HG03196 (cell line): Measurements from ENCODE around the gene TTLL10.
"Not testable (repeated sequence)": the region's sequence is repeated elsewhere in the genome, so short reads cannot be mapped to it uniquely, and the experiment has no call there.

Experiments used
- ATAC-seq: cut with Tn5 transposase; IDR thresholded peaks from one replicate; pipeline ENCODE4 v1.9.1; 2021; ENCODE audit not compliant: unreplicated experiment

TTLL10 gene

GRCh38 chr1:1170215-1171091, 3.2 kb upstream of the TTLL10 start:
- ATAC-seq, result no peak

DNA sequence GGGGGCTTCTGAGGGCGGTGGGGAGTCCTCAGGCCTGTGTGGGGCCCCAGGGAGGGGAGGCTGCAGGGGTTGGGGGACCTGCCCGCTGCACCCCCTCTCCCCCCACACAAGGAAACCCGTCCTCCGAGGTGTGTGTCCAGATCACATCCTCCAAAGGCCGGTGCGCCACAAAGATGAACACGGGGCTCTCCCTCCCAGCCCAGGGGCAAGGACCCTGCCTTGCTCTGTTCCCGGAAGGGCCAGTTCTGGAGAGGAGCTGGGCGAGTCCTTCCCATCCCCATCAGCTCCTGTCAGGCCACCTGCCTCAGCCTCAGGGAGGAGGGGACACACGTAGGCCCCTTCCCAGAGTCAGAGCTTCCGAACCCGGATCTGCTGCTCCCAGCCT, 2.5 kb upstream of the TTLL10 start:
- no peak for ATAC-seq

GRCh38 chr1:1171546-1172340, 1.9 kb upstream of the TTLL10 start:
- no peak for ATAC-seq

- ATAC-seq, result no peak
These were observed 453 bp upstream of the TTLL10 start for GRCh38 chr1:1173061-1173792.

DNA sequence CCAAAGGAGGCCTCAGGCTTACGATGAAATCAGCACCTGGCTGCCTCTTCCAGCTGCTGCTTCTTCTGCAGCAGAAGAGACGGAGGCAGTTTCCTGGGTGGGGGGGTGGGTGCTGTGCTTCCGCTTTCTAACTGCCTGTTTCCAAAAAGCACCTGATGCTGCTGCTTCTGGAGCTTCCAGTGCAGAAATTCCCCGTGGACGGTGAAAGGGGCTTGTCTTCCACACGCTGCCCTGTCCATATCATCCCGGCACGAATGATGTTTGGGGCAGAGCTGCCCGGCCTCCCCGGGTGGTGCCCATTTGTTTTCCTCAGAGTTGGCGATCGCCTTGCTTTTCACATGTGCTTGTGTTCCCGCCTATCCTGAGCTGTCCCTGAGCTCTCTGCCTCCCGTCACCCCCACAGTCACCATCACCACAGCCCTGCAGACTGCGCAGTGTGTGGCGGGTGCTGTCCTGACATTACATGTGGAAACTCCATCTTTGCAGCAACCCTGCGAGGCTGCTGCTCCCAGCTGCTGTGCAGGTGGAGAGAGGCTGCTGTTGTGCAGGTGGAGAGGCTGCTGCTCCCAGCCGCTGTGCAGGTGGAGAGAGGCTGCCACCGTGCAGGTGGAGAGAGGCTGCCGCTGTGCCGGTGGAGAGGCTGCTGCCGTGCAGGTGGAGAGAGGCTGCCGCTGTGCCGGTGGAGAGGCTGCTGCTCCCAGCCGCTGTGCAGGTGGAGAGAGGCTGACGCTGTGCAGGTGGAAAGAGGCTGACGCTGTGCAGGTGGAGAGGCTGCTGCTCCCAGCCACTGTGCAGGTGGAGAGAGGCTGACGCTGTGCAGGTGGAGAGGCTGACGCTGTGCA, 1.8 kb downstream of the TTLL10 start:
- no peak for ATAC-seq

- not testable (repeated sequence) for ATAC-seq
These were observed 2.5 kb downstream of the TTLL10 start for GRCh38 chr1:1176063-1176761.

DNA sequence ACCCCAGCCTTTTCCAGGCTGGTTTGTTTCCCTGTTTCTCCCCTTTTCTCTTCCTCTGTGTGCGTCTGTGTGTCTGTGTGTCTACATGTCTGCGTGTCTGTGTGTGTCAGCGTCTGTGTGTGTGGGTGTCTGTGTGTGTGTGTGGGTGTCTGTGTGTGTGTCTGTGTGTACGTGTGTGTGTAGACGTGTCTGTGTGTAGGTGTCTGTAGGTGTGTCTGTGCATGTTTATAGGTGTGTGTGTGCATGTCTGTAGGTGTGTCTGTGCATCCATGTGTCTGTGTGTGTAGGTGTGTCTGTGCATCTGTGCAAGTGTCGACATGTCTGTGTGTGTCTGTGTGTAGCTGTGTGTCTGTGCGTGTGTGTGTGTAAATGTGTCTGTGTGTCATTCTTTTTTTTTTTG, 3.3 kb downstream of the TTLL10 start:
- ATAC-seq, result no peak

GRCh38 chr1:1177452-1178206, 3.9 kb downstream of the TTLL10 start:
- ATAC-seq, result no peak

DNA sequence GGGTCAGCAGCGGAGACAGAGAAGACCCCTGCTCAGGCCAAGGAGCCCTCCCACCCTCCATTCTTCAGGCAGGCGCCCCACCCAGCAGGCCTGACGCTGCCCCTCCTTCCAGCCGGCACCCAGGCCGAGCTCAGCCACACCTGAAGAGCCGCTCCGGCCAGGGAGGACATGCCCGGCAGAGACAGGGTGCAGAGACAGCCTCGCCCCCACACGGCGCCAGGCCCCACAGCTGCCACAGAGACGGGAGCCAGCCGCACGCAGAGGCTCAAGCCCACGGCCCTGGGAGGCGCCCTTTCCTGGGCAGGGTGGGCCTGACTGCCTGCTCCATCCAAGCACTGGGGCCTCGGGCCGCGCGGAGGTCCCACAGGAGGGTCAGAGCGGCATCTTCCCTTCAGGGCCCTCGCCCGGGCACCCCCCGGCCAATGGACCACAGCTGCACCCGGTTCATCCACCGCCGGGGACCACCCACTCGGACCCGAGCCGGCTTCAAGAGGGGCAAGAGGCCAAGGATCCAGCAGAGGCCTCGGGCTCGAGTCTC, 5.2 kb downstream of the TTLL10 start:
- no peak for ATAC-seq

DNA sequence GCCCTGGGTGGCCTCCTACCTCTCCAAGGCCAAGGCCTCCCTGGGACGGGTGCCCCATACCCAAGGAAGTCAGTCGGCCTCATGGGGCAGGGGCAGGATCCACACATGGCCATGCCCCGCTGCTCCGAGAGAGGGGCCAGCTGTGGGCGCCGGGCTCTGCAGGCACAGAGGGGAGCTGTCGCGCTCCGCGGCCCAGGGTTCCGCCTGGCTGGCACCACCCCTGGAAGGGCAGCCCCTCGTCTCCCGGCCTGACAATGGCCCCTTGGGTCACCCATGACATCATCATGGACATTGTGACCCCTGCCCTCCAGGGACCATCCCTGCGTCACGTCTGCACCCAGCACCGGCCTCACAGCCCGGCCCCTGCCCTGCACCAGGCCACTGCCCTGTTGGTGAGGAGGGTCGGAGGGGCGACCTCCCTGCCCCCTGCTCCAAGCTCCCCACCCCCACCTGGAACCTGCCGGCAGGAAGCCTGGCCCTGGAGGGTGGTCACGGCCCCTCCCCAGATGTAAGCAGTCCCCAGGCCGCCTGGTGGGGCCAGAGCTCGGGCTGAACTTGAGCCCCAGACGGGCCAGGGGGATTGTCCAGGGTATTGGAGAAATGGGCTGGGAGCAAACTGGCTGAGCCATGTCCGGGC, 5.8 kb downstream of the TTLL10 start:
- no peak for ATAC-seq

DNA sequence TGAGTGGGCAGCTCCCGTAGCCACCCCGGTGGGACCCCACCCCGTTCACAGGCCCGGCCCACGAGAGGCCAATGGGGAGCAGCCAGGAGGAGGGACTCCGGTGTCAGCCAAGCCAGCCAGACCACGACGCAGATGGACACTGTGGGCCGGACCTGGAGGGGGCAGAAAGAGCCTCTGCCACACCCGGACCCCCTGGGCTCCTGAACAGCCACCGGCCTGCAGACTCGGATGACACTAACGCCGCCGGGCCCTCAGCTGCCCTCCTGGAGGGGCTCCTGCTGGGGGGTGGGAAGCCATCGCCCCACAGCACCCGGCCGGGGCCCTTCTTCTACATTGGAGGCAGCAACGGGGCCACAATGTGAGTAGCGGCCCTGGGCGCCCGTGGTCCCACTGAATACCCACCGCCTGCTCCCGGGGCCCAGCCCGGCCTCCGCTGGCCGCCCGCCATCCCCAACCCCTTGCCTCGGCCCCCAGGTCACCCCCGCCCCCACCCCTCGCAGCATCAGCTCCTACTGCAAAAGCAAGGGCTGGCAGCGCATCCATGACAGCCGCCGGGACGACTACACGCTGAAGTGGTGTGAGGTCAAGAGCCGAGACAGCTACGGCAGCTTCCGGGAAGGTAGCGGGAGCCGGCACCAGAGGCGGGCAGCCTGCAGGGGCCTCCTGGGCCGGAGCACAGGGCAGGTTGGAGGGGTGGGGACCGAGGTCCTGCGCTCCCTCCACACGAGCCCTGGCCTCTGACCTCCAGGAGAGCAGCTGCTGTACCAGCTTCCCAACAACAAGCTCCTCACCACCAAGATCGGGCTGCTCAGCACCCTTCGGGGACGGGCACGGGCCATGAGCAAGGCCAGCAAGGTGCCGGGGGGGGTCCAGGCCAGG, 6.5 kb downstream of the TTLL10 start:
- ATAC-seq, result no peak

- ATAC-seq, result no peak
These were observed 7.7 kb downstream of the TTLL10 start for GRCh38 chr1:1181129-1181937.

DNA sequence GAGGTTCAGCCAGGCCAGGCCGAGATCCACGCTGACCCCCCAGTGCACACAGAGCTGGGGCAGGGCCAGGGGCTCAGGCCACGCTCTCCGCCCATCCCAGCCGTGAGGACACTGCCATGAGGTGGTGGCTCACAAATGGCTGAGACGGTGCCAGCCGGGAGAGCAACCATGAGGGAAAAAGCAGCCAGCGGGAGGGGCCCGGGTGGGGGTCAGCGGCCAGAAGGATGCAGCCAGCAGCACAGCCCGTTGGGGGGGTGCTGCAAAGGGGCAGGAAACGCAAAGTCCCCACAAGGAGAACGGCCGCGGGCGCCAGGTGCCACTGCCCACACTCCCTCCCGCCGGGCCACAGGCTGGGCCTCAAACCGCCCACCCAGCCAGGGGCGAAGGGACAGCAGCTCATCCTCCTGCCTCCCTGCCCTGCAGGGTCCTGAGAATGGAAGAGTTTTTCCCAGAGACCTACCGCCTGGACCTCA, 8.3 kb downstream of the TTLL10 start:
- ATAC-seq, result no peak

DNA sequence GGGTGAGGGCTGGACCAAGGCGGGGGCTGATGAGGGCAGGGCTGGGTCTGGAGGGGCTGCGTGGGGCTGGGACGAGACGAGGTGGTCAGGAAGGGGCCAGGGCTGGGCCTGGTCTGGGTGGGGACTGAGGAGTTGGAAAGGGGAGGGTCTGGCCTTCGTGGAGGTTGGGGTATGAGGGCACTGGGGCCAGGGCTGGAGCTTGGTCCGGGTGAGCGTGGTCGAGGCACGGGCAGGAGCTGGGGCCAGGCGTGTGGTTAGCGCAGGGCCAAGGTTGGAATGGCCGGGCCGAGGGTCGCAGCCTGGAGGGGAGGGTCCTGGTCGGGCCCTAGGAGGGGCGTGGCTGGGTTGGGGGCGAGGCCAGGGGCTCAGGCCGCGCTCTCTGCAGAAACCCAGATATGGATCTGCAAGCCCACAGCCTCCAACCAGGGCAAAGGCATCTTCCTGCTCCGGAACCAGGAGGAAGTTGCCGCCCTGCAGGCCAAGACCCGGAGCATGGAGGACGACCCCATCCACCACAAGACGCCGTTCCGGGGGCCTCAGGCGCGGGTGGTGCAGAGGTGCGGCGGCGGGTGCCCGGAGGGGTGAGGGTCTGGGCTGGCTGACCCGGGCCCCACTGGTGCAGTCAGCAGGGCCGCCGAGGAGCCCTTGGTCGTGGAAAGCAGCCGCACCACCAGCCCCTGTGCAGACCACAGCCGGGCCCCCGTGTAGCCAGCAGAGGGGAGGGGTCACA, 9.0 kb downstream of the TTLL10 start:
- ATAC-seq, result no peak

GRCh38 chr1:1183221-1183747, 9.6 kb downstream of the TTLL10 start:
- ATAC-seq, result no peak
